ENCODE results near the gene RAVER1. TPM values are rescaled to one million over a fixed set of nuclear protein-coding genes. Genes with fewer than 3 reads are reported as not detected.

Gene RAVER1
- total RNA-seq, 3 donors from 2014 or later: 10.7 to 17.7 (median 12.3) TPM

GRCh38 chr19:10277795-10278589, 55.3 kb downstream of the RAVER1 start:
- intact Hi-C loops (cut with DNase I; ENCODE audit: low total_unique reads): loop anchor here (5.0 kb wide), 1 partner anchor 49 kb away; no protein-coding TSS in a partner anchor
- Histone ChIP-seq H3K9me3 (no peaks in the 10 kb centered on the region), H3K27ac (no peak overlapping the region), H3K4me3 (no peak overlapping the region), H3K27me3 (no peaks in the 10 kb centered on the region), H3K4me1 (no peaks in the 10 kb centered on the region), H3K36me3 (no peaks in the 10 kb centered on the region)
- DNase-seq (ENCODE audit: low spot score in 2 of 2): no peak
- TF ChIP-seq POLR2AphosphoS5 (IDR thresholded peaks at IDR 0.05) (no peak), CTCF (IDR thresholded peaks at IDR 0.05) (no peak), POLR2A (IDR thresholded peaks at IDR 0.05) (no peak)

- no peak for TF ChIP-seq CTCF (IDR thresholded peaks at IDR 0.05)
- no peak for TF ChIP-seq POLR2A (IDR thresholded peaks at IDR 0.05)
- TF ChIP-seq POLR2AphosphoS5 (IDR thresholded peaks at IDR 0.05): no peak
- DNase-seq (ENCODE audit: low spot score in 2 of 2): no peak
- Histone ChIP-seq H3K36me3 (no peaks in the 10 kb centered on the region), H3K4me1 (no peaks in the 10 kb centered on the region), H3K4me3 (no peak overlapping the region), H3K27me3 (no peaks in the 10 kb centered on the region), H3K27ac (no peak overlapping the region), H3K9me3 (no peaks in the 10 kb centered on the region)
- intact Hi-C loops (cut with DNase I; ENCODE audit: low total_unique reads): no loop called here
These were observed 58.7 kb downstream of the RAVER1 start for GRCh38 chr19:10274589-10274988.

GRCh38 chr19:10271543-10272086, 61.7 kb downstream of the RAVER1 start:
- DNase-seq (ENCODE audit: low spot score in 2 of 2): no peak
- H3K36me3 ChIP-seq: no peaks in the 10 kb centered on the region
- no peaks in the 10 kb centered on the region for H3K4me1 ChIP-seq
- intact Hi-C loops (cut with DNase I; ENCODE audit: low total_unique reads): no loop called here
- H3K4me3 ChIP-seq: peak overlapping the region; percentile 59 to 68 (median 63)
- TF ChIP-seq POLR2AphosphoS5 (IDR thresholded peaks at IDR 0.05) (no peak), CTCF (IDR thresholded peaks at IDR 0.05) (no peak), POLR2A (IDR thresholded peaks at IDR 0.05) (no peak)
- peak overlapping the region; percentile 88 to 91 for H3K27ac ChIP-seq
- no peaks in the 10 kb centered on the region for H3K9me3 ChIP-seq
- no peaks in the 10 kb centered on the region for H3K27me3 ChIP-seq

GRCh38 chr19:10270616-10271394, 62.5 kb downstream of the RAVER1 start, which contains the start of gene ICAM1:
Gene ICAM1, plus strand, starts transcription at chr19:10271120. Its CDS starts 40 bp downstream, at chr19:10271160.
- TF ChIP-seq POLR2A (IDR thresholded peaks at IDR 0.05): peak; percentile 54
- TF ChIP-seq POLR2AphosphoS5 (IDR thresholded peaks at IDR 0.05): peak; percentile 80 to 98 (median 90)
- TF ChIP-seq CTCF (IDR thresholded peaks at IDR 0.05): peak in 2 of 3 donors; percentile 22 to 39
- H3K27ac ChIP-seq: peak within 1 kb of the TSS; percentile 88 to 91
- H3K9me3 ChIP-seq: no peaks in the 10 kb centered on the region
- H3K36me3 ChIP-seq: no peaks in the 10 kb centered on the region
- DNase-seq (ENCODE audit: low spot score in 2 of 2): peak; percentile 66 to 79
- H3K27me3 ChIP-seq: no peaks in the 10 kb centered on the region
- H3K4me3 ChIP-seq: peak within 1 kb of the TSS; percentile 59 to 68 (median 63)
- intact Hi-C loops (cut with DNase I; ENCODE audit: low total_unique reads): no loop called here
- H3K4me1 ChIP-seq: no peaks in the 10 kb centered on the region
